Activated T-cell treated with anti-CD3 and anti-CD28 coated beads for 24 hours (primary cell): Measurements from ENCODE around the gene ABHD2.
"Not testable (repeated sequence)": the region's sequence is repeated elsewhere in the genome, so short reads cannot be mapped to it uniquely, and the experiment has no call there.

Source experiments
- DNase-seq: peaks from one replicate; pipeline ENCODE4 v3.0.0-alpha.2; 2020; ENCODE audit warnings: low read depth

Gene ABHD2, protein sequence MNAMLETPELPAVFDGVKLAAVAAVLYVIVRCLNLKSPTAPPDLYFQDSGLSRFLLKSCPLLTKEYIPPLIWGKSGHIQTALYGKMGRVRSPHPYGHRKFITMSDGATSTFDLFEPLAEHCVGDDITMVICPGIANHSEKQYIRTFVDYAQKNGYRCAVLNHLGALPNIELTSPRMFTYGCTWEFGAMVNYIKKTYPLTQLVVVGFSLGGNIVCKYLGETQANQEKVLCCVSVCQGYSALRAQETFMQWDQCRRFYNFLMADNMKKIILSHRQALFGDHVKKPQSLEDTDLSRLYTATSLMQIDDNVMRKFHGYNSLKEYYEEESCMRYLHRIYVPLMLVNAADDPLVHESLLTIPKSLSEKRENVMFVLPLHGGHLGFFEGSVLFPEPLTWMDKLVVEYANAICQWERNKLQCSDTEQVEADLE

DNA sequence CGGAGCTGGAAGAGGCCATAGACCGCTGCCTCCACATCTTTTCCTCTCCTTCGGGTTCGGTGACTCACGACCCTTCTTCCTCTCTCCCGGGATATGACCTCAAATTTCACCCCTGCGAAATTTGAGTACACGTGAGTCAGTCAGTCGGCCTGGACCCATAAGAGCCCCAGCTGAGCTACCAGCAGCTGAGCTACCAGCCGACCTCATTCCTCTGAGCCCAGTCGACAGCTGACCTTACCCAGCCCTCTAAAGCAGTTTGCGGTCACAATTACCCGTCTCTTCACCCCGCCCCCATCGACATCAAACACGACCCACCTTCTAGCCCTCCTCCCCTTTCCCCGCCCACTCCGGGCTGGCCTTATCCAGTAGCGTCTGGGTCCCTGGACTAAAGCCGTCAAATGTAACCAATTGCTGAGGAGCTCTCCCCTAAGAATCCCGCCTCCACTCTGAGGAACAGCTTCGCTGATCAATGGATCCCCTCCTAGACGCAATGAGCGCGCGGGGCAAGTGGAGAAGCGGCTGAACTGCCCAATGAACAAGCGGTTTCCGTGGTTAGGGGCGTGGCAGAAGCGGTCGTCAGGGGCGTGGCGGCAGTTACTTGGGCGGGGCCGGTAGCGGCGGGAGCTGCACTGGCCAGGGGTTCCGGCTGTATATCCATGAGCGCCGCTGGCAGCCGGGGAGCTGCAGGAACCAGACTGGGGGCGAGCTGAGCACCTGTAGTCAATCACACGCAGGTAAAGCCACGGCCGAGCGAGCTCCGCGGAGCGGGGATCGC lies at the start of gene ABHD2:
Gene ABHD2, plus strand, starts transcription at position 627 of the 775 bp plus-strand sequence. CDS start 27,872 bp downstream, outside the sequence.
- DNase-seq, result peak; percentile 98

DNA sequence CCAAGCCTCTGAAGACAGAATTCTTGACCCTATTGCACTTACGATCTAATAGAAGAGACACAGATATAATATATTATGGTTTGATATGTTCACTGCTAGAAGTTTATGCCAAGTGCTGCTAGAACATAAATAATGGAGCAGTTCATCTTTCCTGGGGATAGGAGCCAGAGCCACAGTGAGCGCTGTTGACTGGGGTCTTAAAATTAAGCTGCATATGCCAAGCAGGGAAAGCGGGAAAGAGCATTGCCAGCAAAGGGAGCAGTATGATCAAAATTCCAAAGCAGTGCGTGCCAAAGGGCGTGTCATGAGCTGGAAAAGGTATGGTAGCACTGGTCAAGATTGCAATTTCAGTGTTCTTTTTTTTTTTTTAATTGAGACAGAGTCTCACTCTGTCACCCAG lies 49.1 kb upstream of the ABHD2 start:
- DNase-seq, result no peak

DNA sequence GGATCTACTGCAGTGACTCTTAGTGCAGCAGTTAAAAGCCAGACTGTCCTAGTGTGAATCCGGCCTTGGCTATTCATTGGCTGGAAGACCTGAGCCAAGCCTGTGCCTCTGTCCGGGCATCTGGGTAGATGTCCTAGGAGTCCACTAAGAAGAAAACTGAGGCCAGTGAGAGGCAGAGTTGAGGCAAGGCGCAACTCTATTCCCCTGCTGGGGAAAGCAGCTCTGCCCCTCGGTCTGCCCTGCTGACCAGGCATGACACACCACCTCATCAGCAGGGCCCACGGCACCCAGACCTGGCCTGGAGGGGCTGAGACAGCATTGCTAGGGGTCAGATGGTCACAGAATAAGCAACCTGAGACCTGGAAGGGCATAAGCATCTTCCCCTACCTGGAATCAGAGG lies 46.7 kb upstream of the ABHD2 start:
- DNase-seq, result no peak

DNA sequence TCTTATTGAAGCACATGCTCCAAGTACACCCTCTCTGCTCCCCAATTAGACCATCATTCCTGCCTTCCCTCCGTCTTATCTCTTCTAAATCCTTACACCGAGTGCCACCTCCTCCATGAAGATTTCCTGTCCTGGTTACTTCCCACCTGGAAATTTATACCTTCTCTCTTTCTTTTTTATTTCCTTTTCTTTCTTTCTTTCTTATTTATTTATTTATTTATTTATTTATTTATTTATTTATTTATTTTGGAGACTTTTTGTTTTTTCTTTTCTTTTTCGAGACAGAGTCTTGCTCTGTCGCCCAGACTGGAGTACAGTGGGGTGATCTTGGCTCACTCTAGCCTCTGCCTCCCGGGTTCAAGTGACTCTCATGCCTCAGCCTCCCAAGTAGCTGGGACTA lies 45.9 kb upstream of the ABHD2 start:
- no peak for DNase-seq

DNA sequence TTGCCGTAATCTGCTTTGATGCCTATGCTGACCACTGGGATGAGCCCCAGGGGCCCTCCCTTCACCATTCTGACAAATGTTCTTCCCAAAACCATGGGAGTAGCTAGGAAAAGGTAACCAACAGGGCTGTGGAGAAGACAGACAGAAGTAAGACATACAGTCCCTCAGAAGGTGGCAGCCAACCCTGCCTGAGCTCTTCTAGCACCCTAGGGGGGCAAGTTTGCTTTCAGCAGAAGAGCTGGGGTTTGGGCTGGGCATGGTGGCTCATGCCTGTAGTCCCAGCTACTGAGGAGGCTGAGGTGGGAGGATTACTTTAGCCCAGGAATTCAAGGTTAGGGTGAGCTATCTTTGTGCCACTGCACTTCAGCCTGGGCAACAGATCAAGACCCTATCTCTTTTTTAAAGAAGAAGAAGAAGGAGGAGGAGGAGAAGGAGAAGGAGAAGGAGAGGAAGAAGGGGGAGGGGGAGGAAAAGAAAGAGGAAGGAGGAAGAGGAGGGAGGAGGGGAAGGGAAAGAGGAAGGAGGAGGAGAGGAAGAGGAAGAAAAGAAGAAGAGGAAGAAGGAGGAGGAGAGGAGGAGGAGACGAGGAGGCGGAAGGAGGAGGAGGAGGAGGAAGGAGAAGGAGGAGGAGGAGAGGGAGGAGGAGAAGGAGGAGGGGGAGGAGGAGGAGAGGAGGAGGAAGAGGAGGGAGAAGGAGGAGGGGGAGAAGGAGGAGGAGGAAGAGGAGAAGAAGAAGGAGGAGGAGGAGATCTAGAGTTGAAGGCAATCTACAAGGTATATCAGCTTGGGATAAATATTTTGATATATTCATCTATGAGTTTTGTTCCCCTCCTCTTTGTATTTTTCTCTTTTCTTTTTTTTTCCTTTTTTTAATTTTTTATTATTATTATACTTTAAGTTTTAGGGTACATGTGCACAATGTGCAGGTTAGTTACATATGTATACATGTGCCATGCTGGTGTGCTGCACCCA lies 44.9 kb upstream of the ABHD2 start:
- DNase-seq, result no peak

DNA sequence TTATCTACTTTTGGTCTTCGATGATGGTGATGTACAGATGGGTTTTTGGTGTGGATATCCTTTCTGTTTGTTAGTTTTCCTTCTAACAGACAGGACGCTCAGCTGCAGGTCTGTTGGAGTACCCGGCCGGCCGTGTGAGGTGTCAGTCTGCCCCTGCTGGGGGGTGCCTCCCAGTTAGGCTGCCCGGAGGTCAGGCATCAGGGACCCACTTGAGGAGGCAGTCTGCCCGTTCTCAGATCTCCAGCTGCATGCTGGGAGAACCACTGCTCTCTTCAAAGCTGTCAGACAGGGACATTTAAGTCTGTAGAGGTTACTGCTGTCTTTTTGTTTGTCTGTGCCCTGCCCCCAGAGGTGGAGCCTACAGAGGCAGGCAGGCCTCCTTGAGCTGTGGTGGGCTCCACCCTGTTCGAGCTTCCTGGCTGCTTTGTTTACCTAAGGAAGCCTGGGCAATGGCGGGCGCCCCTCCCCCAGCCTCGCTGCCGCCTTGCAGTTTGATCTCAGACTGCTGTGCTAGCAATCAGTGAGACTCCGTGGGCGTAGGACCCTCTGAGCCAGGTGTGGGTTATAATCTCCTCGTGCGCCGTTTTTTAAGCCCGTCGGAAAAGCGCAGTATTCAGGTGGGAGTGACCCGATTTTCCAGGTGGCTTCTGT lies 39.1 kb upstream of the ABHD2 start:
- DNase-seq, result not testable (repeated sequence)

DNA sequence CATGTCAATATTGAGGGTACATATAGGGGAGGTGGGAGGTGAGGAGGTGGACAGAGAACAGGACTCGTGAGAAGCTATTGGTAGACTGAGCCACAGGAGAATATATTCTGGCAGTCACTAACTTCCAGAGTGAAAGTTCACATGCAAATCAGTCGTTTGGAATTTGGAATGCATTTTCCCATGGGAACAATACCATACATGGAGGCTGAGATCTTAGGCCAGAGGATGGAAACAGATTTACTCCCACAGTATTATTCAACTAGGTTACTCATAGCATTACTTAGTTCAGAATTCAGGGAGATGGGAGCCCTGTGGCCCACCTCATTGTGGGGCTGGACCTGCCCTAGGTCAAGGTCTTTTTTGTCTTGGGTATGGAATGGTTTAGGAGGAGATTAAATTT lies 36.4 kb upstream of the ABHD2 start:
- no peak for DNase-seq

DNA sequence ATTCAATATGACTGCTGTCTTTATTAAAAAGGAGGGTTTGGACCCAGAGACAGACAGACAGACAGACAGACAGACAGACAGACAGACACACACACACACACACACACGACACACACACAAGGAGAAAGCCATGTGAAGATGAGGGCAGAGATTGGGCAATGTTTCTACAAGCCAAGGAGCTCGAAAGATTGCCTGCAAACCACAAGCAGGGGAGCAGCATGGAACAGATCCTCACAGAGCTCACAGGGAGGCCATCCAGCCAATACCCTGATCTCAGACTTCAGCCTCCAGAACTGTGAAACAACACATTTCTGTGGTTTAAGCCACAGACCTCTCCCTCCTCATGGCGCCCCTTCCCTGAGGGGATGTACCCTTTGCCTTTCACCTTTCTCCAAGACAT lies 35.8 kb upstream of the ABHD2 start:
- DNase-seq, result no peak

DNA sequence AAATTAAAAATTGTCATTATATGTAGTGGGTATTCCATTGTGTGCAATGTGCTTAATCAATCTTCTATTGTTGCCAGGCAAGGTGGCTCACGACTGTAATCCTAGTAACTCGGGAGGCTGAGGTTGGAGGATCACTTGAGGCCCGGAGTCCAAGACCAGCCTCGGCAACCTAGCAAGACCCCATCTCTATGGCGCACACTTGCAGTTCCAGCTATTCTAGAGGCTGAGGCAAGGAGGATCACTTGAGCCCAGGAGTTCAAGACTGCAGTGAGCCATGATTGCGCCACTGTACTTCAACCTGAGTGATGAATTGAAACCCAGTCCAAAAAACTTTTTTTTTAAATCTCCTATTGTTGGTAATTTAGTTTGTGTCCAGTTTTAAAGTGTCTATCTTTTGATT lies 33.4 kb upstream of the ABHD2 start:
- no peak for DNase-seq

DNA sequence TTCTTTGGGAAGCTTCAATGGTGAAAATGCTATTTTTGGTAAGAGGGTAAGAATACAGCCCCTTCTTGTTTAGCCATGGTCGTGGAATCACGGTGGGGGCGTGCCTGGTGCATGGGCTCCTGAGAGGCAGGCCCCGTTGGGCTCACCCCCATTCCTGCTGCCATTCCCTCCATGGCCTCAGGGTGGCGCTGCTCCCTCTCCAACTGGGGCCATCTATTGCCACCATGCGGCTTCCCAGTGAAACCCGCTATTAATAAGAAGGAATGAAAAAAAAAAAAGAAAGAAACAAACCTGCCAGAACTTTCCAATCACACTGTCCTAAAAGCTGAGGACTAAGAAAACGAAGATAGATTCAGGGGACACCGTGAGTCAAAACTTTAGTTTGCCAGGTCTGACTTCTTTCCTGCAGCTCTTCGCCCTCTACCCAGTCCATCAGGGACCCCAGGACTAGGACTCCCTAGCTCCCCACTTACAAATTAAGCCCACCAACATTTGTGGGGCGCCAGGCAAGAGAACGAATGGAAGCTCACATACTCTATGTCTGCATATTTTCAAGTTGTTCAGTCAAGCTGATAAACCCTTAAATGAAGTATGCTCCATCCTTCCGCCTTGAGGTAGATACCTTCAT lies 30.6 kb upstream of the ABHD2 start:
- DNase-seq, result peak; percentile 82

DNA sequence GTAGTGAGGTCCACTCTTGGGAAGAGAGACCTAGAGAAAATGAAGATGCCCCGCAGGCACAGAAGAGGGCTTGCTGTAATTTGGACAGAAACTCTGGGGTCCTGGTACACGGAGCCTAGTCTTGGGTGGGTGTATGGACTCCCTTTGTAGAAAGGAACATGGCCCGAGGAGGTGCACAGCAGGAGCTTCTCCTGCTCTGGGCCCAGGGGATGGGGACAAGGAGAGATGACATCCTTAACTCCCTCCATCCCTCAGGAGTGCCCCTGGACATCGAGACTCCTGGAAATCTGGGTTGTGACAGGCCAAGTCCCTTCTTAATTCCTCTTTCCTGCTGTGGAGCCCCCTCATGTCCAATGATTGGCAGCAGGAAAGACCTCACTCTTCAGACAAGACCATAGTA lies 29.9 kb upstream of the ABHD2 start:
- DNase-seq, result no peak

DNA sequence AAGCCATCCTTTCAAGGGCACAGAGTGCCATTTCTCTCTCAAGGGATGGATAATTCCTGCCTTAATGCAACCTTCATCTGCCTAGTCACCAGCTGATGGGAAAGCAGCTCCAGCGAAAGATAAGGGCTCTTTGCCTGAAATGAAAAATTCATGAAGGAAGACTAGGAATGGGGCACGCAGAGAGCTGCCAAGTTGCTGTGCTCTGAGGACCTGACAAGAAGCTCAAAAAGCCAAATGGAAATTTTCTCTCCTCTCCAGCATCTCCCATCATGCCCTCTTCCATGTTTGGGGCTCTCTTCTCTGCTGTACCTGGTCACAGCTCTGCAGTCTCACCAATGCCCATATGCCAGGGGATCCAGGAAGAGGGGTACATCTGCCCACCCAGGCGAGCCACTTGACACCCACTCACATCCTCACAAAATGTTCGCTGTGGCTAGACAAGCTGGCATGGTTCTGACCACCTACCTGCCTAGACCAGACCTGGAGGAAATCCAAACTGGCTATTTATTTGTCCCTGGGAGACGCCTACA lies 29.3 kb upstream of the ABHD2 start:
- DNase-seq, result no peak

DNA sequence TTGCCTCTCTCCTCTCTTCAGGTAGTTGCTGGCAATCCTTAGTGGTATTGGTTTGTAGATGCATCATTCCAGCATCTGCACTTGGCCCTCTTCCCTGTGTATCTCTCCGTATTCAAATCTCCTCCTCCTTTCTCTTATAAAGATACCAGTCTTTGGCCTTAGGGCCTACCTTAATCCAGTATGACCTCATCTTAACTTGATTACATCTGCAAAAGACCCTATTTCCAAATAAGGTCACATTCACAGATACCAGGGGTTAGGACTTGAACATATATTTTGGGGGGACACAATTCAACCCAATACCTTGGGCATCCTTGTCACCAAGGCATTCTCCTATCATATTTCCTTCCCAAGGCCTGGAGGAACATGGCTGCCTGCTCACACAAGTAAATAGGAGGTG lies 22.0 kb upstream of the ABHD2 start:
- DNase-seq, result no peak

DNA sequence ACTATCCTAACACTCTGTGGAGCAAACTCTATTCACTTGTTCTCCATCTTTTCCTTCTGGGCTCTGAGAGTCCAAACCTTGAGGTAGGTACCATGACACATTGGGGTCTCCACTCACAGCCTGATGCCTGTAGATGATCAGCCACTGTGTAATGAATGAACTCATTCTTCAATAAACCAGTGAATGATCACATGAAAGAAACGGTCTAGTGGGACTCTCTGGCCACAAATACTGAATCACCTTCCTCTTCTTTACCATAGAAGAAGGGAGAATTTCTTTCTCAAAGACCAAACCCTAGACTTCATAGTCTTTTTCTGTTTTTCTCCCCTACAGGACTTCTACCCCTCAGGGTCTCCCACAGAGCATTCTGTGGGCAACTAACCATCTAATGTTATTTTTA lies 20.5 kb upstream of the ABHD2 start:
- no peak for DNase-seq

DNA sequence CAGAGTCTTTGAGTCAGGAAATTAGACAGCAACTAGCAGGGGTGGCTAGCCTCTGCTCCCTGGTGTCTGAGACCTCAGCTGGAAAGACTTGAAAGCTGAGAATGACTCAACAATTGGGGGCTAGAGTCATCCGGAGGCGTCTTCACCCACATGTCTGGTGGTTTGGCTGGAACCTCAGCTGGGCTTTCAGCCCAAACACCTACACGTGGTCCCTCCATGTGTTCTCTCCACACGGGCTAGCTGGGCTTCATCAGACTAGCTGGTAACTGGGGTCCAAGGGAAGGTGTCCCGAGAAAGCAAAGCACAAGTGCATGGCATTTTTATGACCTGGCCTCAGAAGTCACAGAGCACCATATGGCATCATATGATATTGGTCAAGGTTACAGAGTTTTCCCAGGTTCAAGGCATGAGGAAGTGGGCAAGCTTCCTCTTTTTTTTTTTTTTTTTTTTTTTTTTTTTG lies 19.9 kb upstream of the ABHD2 start:
- peak; percentile 47 for DNase-seq

DNA sequence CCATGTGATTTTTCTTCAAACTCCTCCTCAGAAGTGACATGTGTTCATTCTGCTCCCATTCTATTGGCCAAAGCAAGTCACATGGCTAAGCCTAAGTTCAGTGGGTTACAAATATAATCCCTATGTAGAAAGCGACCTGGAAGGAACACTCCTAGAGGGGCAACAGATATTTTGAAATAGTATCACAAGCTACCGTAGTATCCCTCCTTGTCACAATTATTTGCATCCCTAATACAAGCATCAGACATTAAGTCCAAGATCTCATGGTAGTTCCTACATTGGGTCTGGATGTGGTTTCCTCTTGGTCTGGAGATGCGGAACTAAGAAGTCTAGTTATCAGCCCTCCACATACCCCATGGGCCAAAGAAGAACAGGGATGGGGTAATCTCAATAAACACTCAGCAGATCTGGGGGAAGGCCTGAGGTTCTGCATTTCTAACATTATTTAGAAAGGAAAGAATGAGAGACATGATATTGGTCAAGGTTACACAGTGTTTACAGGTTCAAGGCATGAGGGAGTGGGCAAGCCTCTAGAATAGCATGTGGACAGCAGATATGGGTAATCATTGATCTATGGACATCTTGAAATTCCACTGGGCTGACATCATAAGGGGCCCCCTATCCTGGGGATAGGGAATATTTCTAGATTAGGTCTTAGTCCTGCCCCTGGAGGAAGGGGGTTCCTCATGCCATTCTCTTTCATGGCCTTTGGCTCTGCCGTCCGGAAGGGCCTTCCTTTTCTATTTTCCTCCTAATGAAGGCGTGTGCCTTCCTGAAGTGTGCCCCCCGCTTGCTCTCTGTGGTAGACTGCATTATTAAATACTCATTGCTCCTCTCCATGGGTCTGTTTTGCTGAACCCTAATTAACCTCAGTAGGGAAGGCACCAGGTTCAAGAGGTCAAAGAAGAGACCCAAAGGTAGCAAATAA lies 17.8 kb upstream of the ABHD2 start:
- DNase-seq, result no peak

DNA sequence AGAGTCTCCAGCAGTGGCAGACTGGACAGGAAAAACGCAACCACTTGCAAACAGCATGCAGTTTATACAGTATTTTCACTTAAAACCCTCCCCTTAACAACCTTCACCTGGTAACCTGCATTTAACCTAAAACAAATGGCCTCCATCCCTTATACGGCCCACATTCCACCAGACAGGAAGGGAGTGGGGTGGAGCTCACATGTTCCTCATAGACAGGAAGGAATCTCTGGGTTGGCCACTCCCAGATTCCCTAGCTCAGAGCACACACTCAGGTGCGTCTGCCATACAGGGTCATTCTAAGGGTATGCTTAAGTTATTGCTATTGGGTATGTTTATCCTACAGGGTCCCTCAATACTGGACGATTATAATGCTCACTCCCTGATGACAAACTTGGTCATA lies 16.8 kb upstream of the ABHD2 start:
- DNase-seq, result no peak

DNA sequence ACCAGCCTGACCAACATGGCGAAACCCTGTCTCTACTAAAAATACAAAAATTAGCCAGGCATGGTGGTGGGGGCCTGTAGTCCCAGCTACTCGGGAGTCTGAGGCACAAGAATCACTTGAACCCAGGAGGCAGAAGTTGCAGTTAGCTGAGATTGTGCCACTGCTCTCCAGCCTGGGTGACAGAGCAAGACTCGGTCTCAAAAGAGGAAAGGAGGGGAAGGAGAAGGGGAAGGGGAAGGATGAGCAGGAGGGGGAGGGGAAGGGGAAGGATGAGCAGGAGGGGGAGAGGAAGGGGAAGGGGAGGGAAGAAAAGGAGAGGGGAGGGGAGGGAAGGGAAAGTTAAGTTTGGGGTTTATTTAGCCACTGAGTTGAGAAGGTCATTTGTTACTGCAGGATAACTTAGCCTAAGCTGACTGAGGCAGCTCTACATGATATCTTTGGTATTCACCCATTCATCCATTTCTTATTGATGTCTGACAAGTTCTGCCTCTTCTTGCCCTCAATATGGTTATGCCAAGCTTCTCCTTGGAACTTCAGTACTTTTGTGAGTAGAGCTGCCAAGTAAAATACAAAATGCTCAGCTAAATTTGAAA lies 15.9 kb upstream of the ABHD2 start:
- no peak for DNase-seq

DNA sequence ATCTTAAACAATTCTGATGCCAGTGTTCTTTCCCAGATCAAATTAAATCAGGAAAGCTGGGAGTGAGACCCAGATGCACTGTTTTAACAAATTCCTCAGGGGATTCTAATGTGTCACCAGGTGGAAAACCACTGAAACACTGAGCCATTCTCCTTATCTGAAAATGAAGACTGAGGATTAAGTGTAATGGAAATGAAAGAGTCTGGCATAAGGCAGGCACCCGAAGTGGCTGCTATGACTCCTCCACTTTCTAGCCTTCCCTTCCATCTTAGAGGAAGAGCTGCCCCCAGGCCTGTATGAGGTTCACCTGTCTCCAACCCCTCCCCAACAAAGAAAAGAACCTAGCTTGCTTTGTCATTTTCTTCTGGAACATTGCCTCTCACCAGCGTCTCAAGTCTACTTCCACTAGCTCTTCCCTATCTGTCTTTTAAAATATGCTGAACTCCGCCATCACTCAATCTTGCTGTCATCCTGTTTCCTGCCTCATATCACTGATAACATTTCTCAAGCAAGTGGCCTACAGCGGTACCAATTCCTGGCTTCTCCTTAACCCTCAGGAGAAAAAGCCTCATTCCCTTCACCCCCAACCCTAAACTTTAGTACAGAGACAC lies 13.7 kb upstream of the ABHD2 start:
- no peak for DNase-seq
